Measurements from ENCODE around the gene PORCN. TPM values are rescaled to one million over a fixed set of nuclear protein-coding genes. Genes with fewer than 3 reads are reported as not detected.
A peak's percentile ranks its signal among the peaks of the same experiment; 100 is the strongest.

The PORCN gene
- polyA plus RNA-seq, 1 donor (not counting 4 experiments of a cell fraction or from before 2014, with no cell fraction given), result 52.2 TPM

GRCh38 chrX:48511560-48511959 is 2.8 kb downstream of the PORCN start:
- Histone ChIP-seq H3K4me2 (ENCODE audit: control insufficient read depth, extremely low read depth, insufficient read depth, low read depth, low read length) (no peak overlapping the region), H3K36me3 (ENCODE audit: control insufficient read depth in 2 of 2, extremely low read depth in 1 of 2, insufficient read depth in 2 of 2, low read length in 2 of 2) (peaks cover 3 to 4% of the 10 kb centered on the region in 2 experiments), H3K9me3 (ENCODE audit: control insufficient read depth, low read depth, low read length) (peaks cover 4% of the 10 kb centered on the region), H3K9ac (ENCODE audit: control insufficient read depth, extremely low read depth, insufficient read depth, low read length) (no peak overlapping the region), H3K27ac (ENCODE audit: control insufficient read depth, insufficient read depth, low read length) (no peak overlapping the region), H3K4me1 (ENCODE audit: control insufficient read depth, extremely low read depth, insufficient read depth, low read length) (peaks cover 14% of the 10 kb centered on the region), H2AFZ (ENCODE audit: control insufficient read depth, low read length) (no peak overlapping the region), H3K27me3 (ENCODE audit: control insufficient read depth, extremely low read depth, insufficient read depth, low read length) (no peaks in the 10 kb centered on the region), H3K4me3 (ENCODE audit: control insufficient read depth in 2 of 3, extremely low read depth in 1 of 3, insufficient read depth in 2 of 3, low read depth in 1 of 3, low read length in 3 of 3) (no peak overlapping the region), H3K79me2 (ENCODE audit: control insufficient read depth, insufficient read depth, low read length) (peaks cover 17% of the 10 kb centered on the region), H3K9me1 (ENCODE audit: control insufficient read depth, extremely low read depth, insufficient read depth, low read length) (no peaks in the 10 kb centered on the region), H4K20me1 (ENCODE audit: control insufficient read depth, extremely low read depth, insufficient read depth, low read length) (no peaks in the 10 kb centered on the region)
- FAIRE-seq, result no peak
- no peak for DNase-seq (ENCODE audit: low read depth, low spot score)
- TF ChIP-seq EZH2 (IDR thresholded peaks at IDR 0.05; ENCODE audit: low read length) (no peak), CTCF (optimal IDR thresholded peaks at IDR 0.05 in 1 of 3, IDR thresholded peaks at IDR 0.05 in 1 of 3, conservative IDR thresholded peaks at IDR 0.05 in 1 of 3; ENCODE audit: extremely low read depth in 1 of 3, insufficient read depth in 2 of 3, low read length in 3 of 3) (peak in 2 of 3 experiments; percentile 22 to 50)
- dilution Hi-C loops (cut with MboI; ENCODE audit: extremely low pct_ligation_motif_present, low sequenced_read_pairs), result no loop called here

- H3K36me3 ChIP-seq (ENCODE audit: control insufficient read depth in 2 of 2, extremely low read depth in 1 of 2, insufficient read depth in 2 of 2, low read length in 2 of 2), result peaks cover 3 to 4% of the 10 kb centered on the region in 2 experiments
These were observed 3.7 kb downstream of the PORCN start for GRCh38 chrX:48512371-48512935.

More at GRCh38 chrX:48512371-48512935, 3.7 kb downstream of the PORCN start:
- no peak for TF ChIP-seq CTCF (optimal IDR thresholded peaks at IDR 0.05 in 1 of 3, IDR thresholded peaks at IDR 0.05 in 1 of 3, conservative IDR thresholded peaks at IDR 0.05 in 1 of 3; ENCODE audit: extremely low read depth in 1 of 3, insufficient read depth in 2 of 3, low read length in 3 of 3)
- TF ChIP-seq EZH2 (IDR thresholded peaks at IDR 0.05; ENCODE audit: low read length), result no peak
- no peak overlapping the region for H3K4me3 ChIP-seq (ENCODE audit: control insufficient read depth in 2 of 3, extremely low read depth in 1 of 3, insufficient read depth in 2 of 3, low read depth in 1 of 3, low read length in 3 of 3)
- H3K9ac ChIP-seq (ENCODE audit: control insufficient read depth, extremely low read depth, insufficient read depth, low read length), result no peak overlapping the region
- H3K9me3 ChIP-seq (ENCODE audit: control insufficient read depth, low read depth, low read length), result peaks cover 4% of the 10 kb centered on the region
- H2AFZ ChIP-seq (ENCODE audit: control insufficient read depth, low read length), result no peak overlapping the region
- DNase-seq (ENCODE audit: low read depth, low spot score) (no peak), FAIRE-seq (no peak)
- dilution Hi-C loops (cut with MboI; ENCODE audit: extremely low pct_ligation_motif_present, low sequenced_read_pairs), result no loop called here
- no peaks in the 10 kb centered on the region for H4K20me1 ChIP-seq (ENCODE audit: control insufficient read depth, extremely low read depth, insufficient read depth, low read length)
- H3K79me2 ChIP-seq (ENCODE audit: control insufficient read depth, insufficient read depth, low read length), result peaks cover 17% of the 10 kb centered on the region
- no peaks in the 10 kb centered on the region for H3K27me3 ChIP-seq (ENCODE audit: control insufficient read depth, extremely low read depth, insufficient read depth, low read length)
- H3K4me2 ChIP-seq (ENCODE audit: control insufficient read depth, extremely low read depth, insufficient read depth, low read depth, low read length), result no peak overlapping the region
- H3K9me1 ChIP-seq (ENCODE audit: control insufficient read depth, extremely low read depth, insufficient read depth, low read length), result no peaks in the 10 kb centered on the region
- H3K27ac ChIP-seq (ENCODE audit: control insufficient read depth, insufficient read depth, low read length), result no peak overlapping the region
- H3K4me1 ChIP-seq (ENCODE audit: control insufficient read depth, extremely low read depth, insufficient read depth, low read length), result peaks cover 14% of the 10 kb centered on the region

All from keratinocyte (primary cell).